Gastrocnemius medialis (tissue), 4 donors: ENCODE results near the gene MKNK2. TPM values are rescaled to one million over a fixed set of nuclear protein-coding genes. Genes with fewer than 3 reads are reported as not detected.

Source experiments
- ATAC-seq, 2 donors: fragments of 150-250 bp; one replicate each; pipeline ENCODE4 v1.9.1; 2016
- DNase-seq, 2 donors: peaks; one replicate each; pipeline ENCODE4 v3.0.0-alpha.2; 2019
- H3K27ac ChIP-seq, 4 donors: fragments of 200-600 bp; sonication (generic); 1 replicate in 1 of 4; 2 replicates in 3 of 4; pipeline ENCODE4 v1.5.1; 2016 to 2018; ENCODE audit warnings: mild to moderate bottlenecking in 2 of 4, moderate library complexity in 1 of 4
- H3K27me3 ChIP-seq, 3 donors: fragments of 200-600 bp; sonication (generic) in 2 of 3; 1 replicate in 1 of 3; 2 replicates in 2 of 3; pipeline versions ENCODE4 v1.5.1 to v1.6.0; 2016 to 2019; ENCODE audit warnings: mild to moderate bottlenecking in 1 of 3, moderate library complexity in 1 of 3
- H3K36me3 ChIP-seq, 2 donors: fragments of 200-600 bp; sonication (generic) in 1 of 2; one replicate each; pipeline ENCODE4 v1.5.1; 2017 to 2018
- H3K4me1 ChIP-seq, 2 donors: fragments of 200-600 bp; sonication (generic) in 1 of 2; one replicate each; pipeline ENCODE4 v1.5.1; 2016 to 2017; ENCODE audit warnings: mild to moderate bottlenecking in 2 of 2
- H3K4me3 ChIP-seq, 4 donors: fragments of 200-600 bp; sonication (generic) in 3 of 4; 1 replicate in 1 of 4; 2 replicates in 3 of 4; pipeline ENCODE4 v1.5.1; 2016 to 2019; ENCODE audit warnings: mild to moderate bottlenecking in 2 of 4
- H3K9me3 ChIP-seq, 3 donors: fragments of 200-600 bp; sonication (generic) in 2 of 3; 1 replicate in 1 of 3; 2 replicates in 2 of 3; pipeline ENCODE4 v1.5.1; 2016 to 2019
- POLR2A ChIP-seq, 2 donors: fragments of 450-650 bp; IDR thresholded peaks; one replicate each; pipeline ENCODE4 v1.6.1; 2017; ENCODE audit warnings: antibody characterized with exemption in 2 of 2, mild to moderate bottlenecking in 2 of 2, moderate library complexity in 2 of 2
- in situ Hi-C, 4 donors: fragments of 200-750 bp; cut with MboI; loops; one replicate each; pipeline versions ENCODE4 v1.15.0 to v1.8.0; 2017; ENCODE audit warnings: low sequenced_read_pairs in 4 of 4
- intact Hi-C: fragments of 100-400 bp; cut with DNase I; formaldehyde crosslinking; loops from one replicate; pipeline ENCODE4 v1.15.1; 2023; ENCODE audit warnings: low total_unique reads
- total RNA-seq, 4 donors: library from RNA; depleted of rRNA; stranded (reverse); fragments of >200 nt; gene quantifications; one replicate each; pipeline versions ENCODE4 v1.1.0 to v1.2.3, GENCODE V29; 2016
- TF ChIP-seq, protein P1 (sequence below), 5 experiments: fragments of 450-650 bp in 3 of 5; fragments of 200-600 bp in 2 of 5; sonication (generic) in 2 of 5; IDR thresholded peaks in 4 of 5; conservative IDR thresholded peaks in 1 of 5; 1 replicate in 4 of 5; 2 replicates in 1 of 5; pipeline ENCODE4 v1.5.1; 2016 to 2019; ENCODE audit warnings: antibody characterized with exemption in 5 of 5, mild to moderate bottlenecking in 3 of 5, moderate library complexity in 3 of 5

MKNK2 gene
- total RNA-seq, 4 donors from 2014 or later = 1,858 to 2,149 (median 1,965) TPM

DNA sequence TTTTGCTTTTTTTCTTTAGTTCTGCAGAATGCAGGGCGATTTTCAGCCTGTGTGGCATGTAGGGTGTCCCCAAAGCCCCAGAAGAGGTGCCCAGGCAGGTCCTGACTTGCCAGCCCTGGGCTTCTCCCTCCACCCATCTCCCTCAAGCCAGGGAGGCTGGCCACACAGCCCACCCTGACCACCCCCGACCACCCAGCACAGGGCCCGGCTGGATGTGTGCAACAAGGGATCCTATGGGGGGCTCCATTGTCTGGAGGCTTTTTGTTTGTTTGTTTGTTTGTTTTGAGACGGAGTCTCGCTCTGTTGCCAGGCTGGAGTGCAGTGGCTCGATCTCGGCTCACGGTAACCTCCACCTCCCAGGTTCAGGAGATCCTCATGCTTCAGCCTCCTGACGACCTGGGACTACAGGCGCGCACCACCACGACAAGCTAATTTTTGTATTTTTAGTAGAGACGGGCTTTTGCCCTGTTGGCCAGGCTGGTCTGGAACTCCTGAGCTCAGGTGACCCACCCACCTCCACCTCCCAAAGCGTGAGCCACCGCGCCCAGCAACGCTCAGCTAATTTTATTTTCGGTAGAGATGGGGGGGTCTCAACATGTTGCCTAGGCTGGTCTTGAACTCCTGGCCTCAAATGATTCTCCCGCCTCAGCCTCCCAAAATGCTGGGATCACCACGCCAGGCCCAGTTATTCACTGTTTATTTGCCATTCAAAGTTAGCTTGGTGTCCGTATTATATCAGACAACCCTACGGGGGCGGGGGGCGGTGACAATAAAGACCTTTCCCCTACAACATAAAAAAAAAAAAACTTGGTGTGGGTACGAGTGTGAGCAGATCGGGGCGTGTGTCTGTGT is 7.8 kb upstream of the MKNK2 start:
- Histone ChIP-seq H3K9me3 (no peaks in the 10 kb centered on the region), H3K4me1 (peaks cover 50 to 70% of the 10 kb centered on the region in 2 donors), H3K36me3 (no peaks in the 10 kb centered on the region), H3K27me3 (no peaks in the 10 kb centered on the region), H3K27ac (peak overlapping the region; percentile 95 to 100 (median 98)), H3K4me3 (peak overlapping the region in 2 of 4 donors; percentile 42 to 69)
- DNase-seq (no peak), ATAC-seq (no peak)
- TF ChIP-seq POLR2A (IDR thresholded peaks at IDR 0.05) = no peak
- TF ChIP-seq, protein P1, sequence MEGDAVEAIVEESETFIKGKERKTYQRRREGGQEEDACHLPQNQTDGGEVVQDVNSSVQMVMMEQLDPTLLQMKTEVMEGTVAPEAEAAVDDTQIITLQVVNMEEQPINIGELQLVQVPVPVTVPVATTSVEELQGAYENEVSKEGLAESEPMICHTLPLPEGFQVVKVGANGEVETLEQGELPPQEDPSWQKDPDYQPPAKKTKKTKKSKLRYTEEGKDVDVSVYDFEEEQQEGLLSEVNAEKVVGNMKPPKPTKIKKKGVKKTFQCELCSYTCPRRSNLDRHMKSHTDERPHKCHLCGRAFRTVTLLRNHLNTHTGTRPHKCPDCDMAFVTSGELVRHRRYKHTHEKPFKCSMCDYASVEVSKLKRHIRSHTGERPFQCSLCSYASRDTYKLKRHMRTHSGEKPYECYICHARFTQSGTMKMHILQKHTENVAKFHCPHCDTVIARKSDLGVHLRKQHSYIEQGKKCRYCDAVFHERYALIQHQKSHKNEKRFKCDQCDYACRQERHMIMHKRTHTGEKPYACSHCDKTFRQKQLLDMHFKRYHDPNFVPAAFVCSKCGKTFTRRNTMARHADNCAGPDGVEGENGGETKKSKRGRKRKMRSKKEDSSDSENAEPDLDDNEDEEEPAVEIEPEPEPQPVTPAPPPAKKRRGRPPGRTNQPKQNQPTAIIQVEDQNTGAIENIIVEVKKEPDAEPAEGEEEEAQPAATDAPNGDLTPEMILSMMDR (IDR thresholded peaks at IDR 0.05 in 4 of 5, conservative IDR thresholded peaks at IDR 0.05 in 1 of 5) = no peak
- in situ Hi-C loops (no loop called here), intact Hi-C loops (loop anchor here (1.0 kb wide), 1 partner anchor 7 kb away; the partner anchor contains the start of gene MKNK2)

DNA sequence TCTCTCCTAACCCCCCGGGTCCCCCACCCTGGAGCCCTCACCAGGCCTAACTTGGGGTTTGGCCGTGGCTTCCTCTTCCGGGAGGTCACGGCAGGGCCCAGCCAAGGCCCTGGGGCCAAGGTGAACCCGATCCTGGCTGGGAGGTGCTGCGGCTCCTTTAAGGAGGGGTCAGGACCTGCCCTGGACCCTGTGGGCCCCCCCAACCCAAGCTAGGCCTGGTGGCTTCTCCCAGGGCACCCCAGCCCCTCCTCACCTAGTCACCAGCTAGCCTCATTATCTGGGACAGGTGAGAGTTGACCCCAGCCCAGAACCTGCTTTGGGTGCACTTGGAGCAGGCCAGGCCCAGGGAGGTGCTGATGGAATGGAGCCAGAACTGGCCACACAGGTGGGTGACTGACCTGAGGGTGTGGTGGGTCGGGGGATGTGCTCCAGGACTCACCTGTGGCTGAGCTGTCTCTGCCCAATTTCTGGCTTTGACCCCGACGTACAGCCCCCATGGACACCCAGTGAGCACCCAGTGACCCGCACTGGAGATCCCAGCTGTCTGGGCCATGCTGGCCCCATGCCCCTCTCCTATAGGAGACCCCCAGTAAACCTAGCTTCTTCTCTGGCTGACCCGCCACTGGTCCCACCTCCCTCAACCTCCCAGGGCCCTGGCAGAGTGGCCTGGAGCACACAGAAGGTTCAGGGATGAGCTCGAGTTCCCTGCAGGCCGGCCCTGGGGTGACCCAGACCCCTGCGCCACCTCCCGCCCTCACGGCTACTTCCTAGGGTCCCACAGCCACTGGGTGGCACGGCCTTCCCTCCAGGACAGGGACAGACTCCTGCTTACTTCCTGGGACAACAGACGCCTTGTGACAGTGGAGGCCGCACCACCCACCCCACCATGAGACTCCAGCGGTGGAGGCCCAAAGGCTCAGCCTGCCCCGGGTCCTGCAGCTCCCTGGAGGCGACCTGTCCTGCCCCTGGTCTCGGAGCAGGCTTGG is 6.7 kb upstream of the MKNK2 start:
- Histone ChIP-seq H3K4me1 (peaks cover 42 to 65% of the 10 kb centered on the region in 2 donors), H3K27ac (peak overlapping the region; percentile 95 to 100 (median 98))
- peak in 1 of 2 donors; percentile 32 for DNase-seq

DNA sequence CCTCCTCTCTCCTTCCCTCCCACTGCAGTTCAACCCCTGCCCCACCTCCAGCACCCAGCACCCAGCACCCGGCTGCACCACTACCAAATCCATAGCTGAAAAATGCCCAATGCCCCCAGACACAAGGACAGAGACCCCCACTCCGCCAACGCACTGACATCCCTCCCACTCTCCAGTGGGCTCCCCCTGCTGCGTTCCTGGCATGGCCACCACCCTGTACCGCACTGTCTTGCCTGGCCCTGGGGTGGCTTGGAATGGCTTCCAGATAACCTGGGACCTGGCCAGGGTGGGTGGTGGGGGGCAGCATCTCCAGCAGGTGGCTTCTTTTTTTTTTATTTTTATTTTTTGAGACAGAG is 5.8 kb upstream of the MKNK2 start:
- TF ChIP-seq, protein P1 (IDR thresholded peaks at IDR 0.05 in 4 of 5, conservative IDR thresholded peaks at IDR 0.05 in 1 of 5) = no peak
- no peak for TF ChIP-seq POLR2A (IDR thresholded peaks at IDR 0.05)
- no peak overlapping the region for H3K4me3 ChIP-seq
- no peaks in the 10 kb centered on the region for H3K27me3 ChIP-seq
- H3K9me3 ChIP-seq = no peaks in the 10 kb centered on the region
- in situ Hi-C loops (no loop called here), intact Hi-C loops (no loop called here)
- no peaks in the 10 kb centered on the region for H3K36me3 ChIP-seq
- peak overlapping the region; percentile 95 to 100 (median 98) for H3K27ac ChIP-seq
- peaks cover 48 to 64% of the 10 kb centered on the region in 2 donors for H3K4me1 ChIP-seq
- ATAC-seq (no peak), DNase-seq (peak in 1 of 2 donors; percentile 19)

More for the DNA sequence above, 6.7 kb upstream of the MKNK2 start:
- H3K27me3 ChIP-seq = no peaks in the 10 kb centered on the region
- no peaks in the 10 kb centered on the region for H3K9me3 ChIP-seq
- ATAC-seq = no peak
- H3K36me3 ChIP-seq = no peaks in the 10 kb centered on the region
- no peak for TF ChIP-seq POLR2A (IDR thresholded peaks at IDR 0.05)
- intact Hi-C loops = no loop called here
- no peak overlapping the region for H3K4me3 ChIP-seq
- in situ Hi-C loops = no loop called here

DNA sequence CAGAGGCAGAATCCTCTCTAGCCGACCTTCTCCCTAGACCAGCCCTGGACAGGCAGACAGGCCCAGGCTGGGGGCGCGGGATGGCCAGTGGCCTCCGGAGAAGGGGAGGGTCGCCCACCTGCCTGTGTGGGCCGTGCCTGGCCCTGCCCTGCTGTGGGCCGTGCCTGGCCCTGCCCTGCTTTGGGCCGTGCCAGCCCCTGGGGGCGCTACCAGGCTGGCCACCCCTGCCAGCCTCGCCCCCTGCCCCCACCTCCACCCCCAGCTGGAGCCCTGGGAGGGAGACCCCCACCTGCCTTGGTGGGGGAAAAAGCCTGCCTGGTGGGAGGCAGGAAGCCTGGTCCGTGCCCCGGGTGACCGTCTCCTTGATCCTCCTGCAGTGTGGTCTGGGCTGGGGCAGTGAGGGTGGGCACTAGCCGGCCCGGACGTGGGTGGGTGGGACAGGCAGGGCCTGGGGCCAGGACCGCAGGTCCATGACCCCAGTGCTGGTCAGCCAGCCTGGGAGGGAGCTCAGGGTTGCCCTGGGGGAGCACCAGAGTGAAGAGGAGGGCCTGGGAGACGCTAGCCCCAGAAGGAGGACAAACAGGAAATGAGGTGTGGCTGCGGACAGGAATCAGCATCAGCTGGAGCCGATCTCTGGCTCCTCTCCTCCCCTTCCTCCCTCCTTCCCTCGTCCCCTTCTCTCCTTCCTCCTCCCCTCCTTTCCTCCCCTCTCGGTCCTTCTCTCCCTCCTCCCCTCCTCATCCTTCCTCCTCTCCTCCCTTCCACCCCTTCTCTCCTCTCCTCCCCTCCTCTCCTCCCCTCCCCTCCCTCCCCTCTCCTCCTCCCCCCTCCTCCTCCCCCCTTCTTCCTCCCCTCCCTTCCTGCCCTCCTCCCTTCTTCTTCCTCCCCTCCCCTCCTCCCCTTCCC is 5.1 kb upstream of the MKNK2 start:
- Histone ChIP-seq H3K27me3 (no peaks in the 10 kb centered on the region), H3K4me3 (peak overlapping the region; percentile 28 to 48 (median 46))

More for the DNA sequence above, 5.1 kb upstream of the MKNK2 start:
- H3K27ac ChIP-seq = peak overlapping the region; percentile 95 to 100 (median 98)
- in situ Hi-C loops = no loop called here
- TF ChIP-seq, protein P1 (IDR thresholded peaks at IDR 0.05 in 4 of 5, conservative IDR thresholded peaks at IDR 0.05 in 1 of 5) = no peak
- TF ChIP-seq POLR2A (IDR thresholded peaks at IDR 0.05) = peak; percentile 30 to 33
- H3K36me3 ChIP-seq = no peaks in the 10 kb centered on the region
- peaks cover 52 to 68% of the 10 kb centered on the region in 2 donors for H3K4me1 ChIP-seq
- DNase-seq (peak; percentile 53 to 60), ATAC-seq (no peak)
- H3K9me3 ChIP-seq = no peaks in the 10 kb centered on the region
- intact Hi-C loops = no loop called here
